SK-N-SH (cell line): Measurements from ENCODE around the gene RDH14. TPM values are rescaled to one million over a fixed set of nuclear protein-coding genes. Genes with fewer than 3 reads are reported as not detected.

Source experiments
- CTCF ChIA-PET: fragments of 300-600, 350-600 bp; formaldehyde crosslinking; extraction: SDS; loops from one replicate; lab custom pipeline; 2021; lab: Yijun Ruan, JAX
- POLR2A ChIA-PET: fragments of 350-600 bp; sonication (Branson Sonifier 250); formaldehyde crosslinking; extraction: SDS; loops from one replicate; lab custom pipeline; 2020; ENCODE audit warnings: antibody characterized with exemption, inconsistent platforms; lab: Yijun Ruan, JAX
- DNase-seq: peaks from one replicate; pipeline ENCODE4 v3.0.0; 2012
- H2AFZ ChIP-seq: fragments of 200-600 bp; sonication (generic); 2 replicates; pipeline ENCODE4 v1.8.1; 2016; ENCODE audit warnings: antibody characterized with exemption, mild to moderate bottlenecking, low read depth
- H3F3A ChIP-seq: fragments of 200-600 bp; sonication (generic); replicated peaks from 2 replicates; pipeline ENCODE3; 2016; ENCODE audit warnings: antibody characterized with exemption, mild to moderate bottlenecking; ENCODE audit not compliant: insufficient read depth
- H3K27ac ChIP-seq, 2 experiments: fragments of 200-500 bp in 1 of 2; fragments of 200-600 bp in 1 of 2; sonication (Bioruptor generic) in 1 of 2; sonication (generic), shearing (Covaris generic) in 1 of 2; 2 replicates each; pipeline versions ENCODE4 v1.5.1 to v1.6.1; 2014 to 2016; ENCODE audit warnings: low read depth in 2 of 2, inconsistent platforms in 1 of 2, low read length in 1 of 2, mild to moderate bottlenecking in 1 of 2, mixed read lengths in 1 of 2
- H3K27me3 ChIP-seq: fragments of 200-600 bp; sonication (generic), shearing (Covaris generic); 2 replicates; pipeline ENCODE4 v1.6.1; 2016; ENCODE audit warnings: mixed run types; ENCODE audit not compliant: insufficient read depth
- H3K36me3 ChIP-seq, 2 experiments: fragments of 200-500 bp in 1 of 2; fragments of 200-600 bp in 1 of 2; sonication (Bioruptor generic) in 1 of 2; sonication (generic) in 1 of 2; replicated peaks in 1 of 2; 2 replicates each; pipeline versions ENCODE3 to v1.5.1; 2014 to 2016; ENCODE audit warnings: low read length in 1 of 2, mild to moderate bottlenecking in 1 of 2; ENCODE audit not compliant: insufficient read depth in 2 of 2, control insufficient read depth in 1 of 2
- H3K4me1 ChIP-seq, 2 experiments: fragments of 200-500 bp in 1 of 2; fragments of 200-600 bp in 1 of 2; sonication (Bioruptor generic) in 1 of 2; sonication (generic), shearing (Covaris generic) in 1 of 2; 2 replicates each; pipeline versions ENCODE4 v1.5.1 to v1.6.1; 2014 to 2016; ENCODE audit warnings: low read depth in 1 of 2, low read length in 1 of 2, mixed run types in 1 of 2; ENCODE audit not compliant: insufficient read depth in 2 of 2, control insufficient read depth in 1 of 2
- H3K4me2 ChIP-seq: fragments of 200-600 bp; sonication (generic), shearing (Covaris generic); 2 replicates; pipeline ENCODE4 v1.6.1; 2017; ENCODE audit warnings: mixed run types
- H3K4me3 ChIP-seq, 2 experiments: fragments of 200-500 bp in 1 of 2; fragments of 200-600 bp in 1 of 2; sonication (Bioruptor generic) in 1 of 2; sonication (generic), shearing (Covaris generic) in 1 of 2; 2 replicates each; pipeline versions ENCODE4 v1.5.1 to v1.8.1; 2014 to 2016; ENCODE audit warnings: low read depth in 2 of 2, inconsistent platforms in 1 of 2, low read length in 1 of 2, mild to moderate bottlenecking in 1 of 2, mixed read lengths in 1 of 2, moderate library complexity in 1 of 2
- H3K79me2 ChIP-seq: fragments of 200-600 bp; sonication (generic); 2 replicates; pipeline ENCODE4 v1.8.1; 2017; ENCODE audit warnings: mild to moderate bottlenecking; ENCODE audit not compliant: insufficient read depth
- H3K9ac ChIP-seq: fragments of 200-600 bp; sonication (generic); 2 replicates; pipeline ENCODE4 v1.6.1; 2017; ENCODE audit warnings: mixed run types
- H3K9me2 ChIP-seq: fragments of 200-600 bp; sonication (generic); 2 replicates; pipeline ENCODE4 v1.6.1; 2017; ENCODE audit warnings: mixed run types
- H3K9me3 ChIP-seq: fragments of 200-600 bp; sonication (generic); 2 replicates; pipeline ENCODE4 v1.6.1; 2017; ENCODE audit warnings: mixed run types, mild to moderate bottlenecking, moderate library complexity
- H4K20me1 ChIP-seq: fragments of 200-600 bp; sonication (generic); 2 replicates; pipeline ENCODE4 v1.6.1; 2017; ENCODE audit warnings: mild to moderate bottlenecking, mixed run types; ENCODE audit not compliant: insufficient read depth
- CHD2 ChIP-seq: fragments of 150-350 bp; IDR thresholded peaks from 2 replicates; pipeline ENCODE4 v1.6.1; 2018; ENCODE audit warnings: low read length; ENCODE audit not compliant: partially characterized antibody
- CTCF ChIP-seq: fragments of 200-600 bp; sonication (generic); IDR thresholded peaks from 2 replicates; pipeline ENCODE4 v1.6.1; 2017; ENCODE audit warnings: antibody characterized with exemption, mild to moderate bottlenecking, moderate library complexity
- ELF1 ChIP-seq: IDR thresholded peaks from 2 replicates; pipeline ENCODE4 v1.4.0; 2012
- EP300 ChIP-seq, 2 experiments: IDR thresholded peaks; 2 replicates each; pipeline versions ENCODE4 v1.4.0 to v1.6.1; 2012; ENCODE audit warnings: borderline replicate concordance in 1 of 2, low read depth in 1 of 2, low read length in 1 of 2
- EZH2phosphoT487 ChIP-seq: fragments of 200-600 bp; sonication (generic); IDR thresholded peaks from 2 replicates; pipeline ENCODE4 v1.6.1; 2017; ENCODE audit warnings: low read depth, mixed run types, mild to moderate bottlenecking, antibody characterized with exemption, moderate library complexity, borderline replicate concordance
- FOXJ3 ChIP-seq: sonication (generic); formaldehyde crosslinking; IDR thresholded peaks from 2 replicates; pipeline ENCODE4 v1.5.1; 2020; ENCODE audit warnings: mild to moderate bottlenecking, missing genetic modification reagents
- FOXM1 ChIP-seq: IDR thresholded peaks from 2 replicates; pipeline ENCODE4 v1.4.0; 2012; ENCODE audit warnings: low read depth, mild to moderate bottlenecking
- GABPA ChIP-seq: IDR thresholded peaks from 2 replicates; pipeline ENCODE4 v1.4.0; 2012; ENCODE audit warnings: low read depth, mild to moderate bottlenecking
- JUND ChIP-seq: IDR thresholded peaks from 2 replicates; pipeline ENCODE4 v1.4.0; 2012
- MXI1 ChIP-seq: IDR thresholded peaks from 2 replicates; pipeline ENCODE4 v1.6.1; 2012; ENCODE audit warnings: mild to moderate bottlenecking, low read depth, low read length, improper control_type of control experiment
- NRF1 ChIP-seq: IDR thresholded peaks from 2 replicates; pipeline ENCODE4 v1.6.1; 2012; ENCODE audit warnings: low read depth, mild to moderate bottlenecking, low read length
- PBX3 ChIP-seq: IDR thresholded peaks from 2 replicates; pipeline ENCODE4; 2012
- POLR2AphosphoS5 ChIP-seq: IDR thresholded peaks from 2 replicates; pipeline ENCODE4 v1.6.1; 2012; ENCODE audit warnings: low read depth, low read length
- RFX5 ChIP-seq: IDR thresholded peaks from 2 replicates; pipeline ENCODE4 v1.6.1; 2012; ENCODE audit warnings: mild to moderate bottlenecking, improper control_type of control experiment, low read length
- RXRA ChIP-seq: IDR thresholded peaks from 2 replicates; pipeline ENCODE4 v1.4.0; 2012; ENCODE audit warnings: low read depth, mild to moderate bottlenecking, borderline replicate concordance
- SIN3A ChIP-seq: IDR thresholded peaks from 2 replicates; pipeline ENCODE4 v1.6.1; 2012; ENCODE audit warnings: low read depth, mild to moderate bottlenecking, low read length, moderate library complexity, borderline replicate concordance
- SMC3 ChIP-seq: IDR thresholded peaks from 2 replicates; pipeline ENCODE4 v1.6.1; 2012; ENCODE audit warnings: low read depth, low read length, improper control_type of control experiment
- TAF1 ChIP-seq: IDR thresholded peaks from 2 replicates; pipeline ENCODE4 v1.6.1; 2012; ENCODE audit warnings: low read depth, mild to moderate bottlenecking, low read length, moderate library complexity, borderline replicate concordance
- TCF12 ChIP-seq: IDR thresholded peaks from 2 replicates; pipeline ENCODE4 v1.4.0; 2012
- YY1 ChIP-seq: IDR thresholded peaks from 2 replicates; pipeline ENCODE4 v1.4.0; 2012; ENCODE audit warnings: low read depth, mild to moderate bottlenecking
- ZBTB33 ChIP-seq: IDR thresholded peaks from 2 replicates; pipeline ENCODE4 v1.4.0; 2012; ENCODE audit warnings: low read depth, borderline replicate concordance
- WGBS: methylation state at CpG from one replicate; pipeline ENCODE4 v1.1.6; 2017; ENCODE audit warnings: low lambda C conversion rate; 5-methylcytosine and 5-hydroxymethylcytosine counted together
- polyA plus RNA-seq, 3 experiments: library from polyadenylated mRNA; depleted of rRNA; stranded (reverse); fragments of >200 nt; gene quantifications; 2 replicates each; pipeline ENCODE4 v1.2.3, GENCODE V29; 2012
- TF ChIP-seq, protein P1 (sequence below): IDR thresholded peaks from 2 replicates; pipeline ENCODE4 v1.4.0; 2012; ENCODE audit warnings: low read depth
- TF ChIP-seq, protein P2 (sequence below): IDR thresholded peaks from 2 replicates; pipeline ENCODE4 v1.6.1; 2012; ENCODE audit warnings: mild to moderate bottlenecking, low read depth, low read length, moderate library complexity

The RDH14 gene
- polyA plus RNA-seq (2012; rRNA removed), result 20.2 and 30.7 TPM in 2 replicates
- 32.8 and 39.7 TPM in 2 replicates for polyA plus RNA-seq (2012; cell fraction: cytosol; rRNA removed)
- polyA plus RNA-seq (2012; cell fraction: nucleus; rRNA removed), result 9.1 and 15.5 TPM in 2 replicates

DNA sequence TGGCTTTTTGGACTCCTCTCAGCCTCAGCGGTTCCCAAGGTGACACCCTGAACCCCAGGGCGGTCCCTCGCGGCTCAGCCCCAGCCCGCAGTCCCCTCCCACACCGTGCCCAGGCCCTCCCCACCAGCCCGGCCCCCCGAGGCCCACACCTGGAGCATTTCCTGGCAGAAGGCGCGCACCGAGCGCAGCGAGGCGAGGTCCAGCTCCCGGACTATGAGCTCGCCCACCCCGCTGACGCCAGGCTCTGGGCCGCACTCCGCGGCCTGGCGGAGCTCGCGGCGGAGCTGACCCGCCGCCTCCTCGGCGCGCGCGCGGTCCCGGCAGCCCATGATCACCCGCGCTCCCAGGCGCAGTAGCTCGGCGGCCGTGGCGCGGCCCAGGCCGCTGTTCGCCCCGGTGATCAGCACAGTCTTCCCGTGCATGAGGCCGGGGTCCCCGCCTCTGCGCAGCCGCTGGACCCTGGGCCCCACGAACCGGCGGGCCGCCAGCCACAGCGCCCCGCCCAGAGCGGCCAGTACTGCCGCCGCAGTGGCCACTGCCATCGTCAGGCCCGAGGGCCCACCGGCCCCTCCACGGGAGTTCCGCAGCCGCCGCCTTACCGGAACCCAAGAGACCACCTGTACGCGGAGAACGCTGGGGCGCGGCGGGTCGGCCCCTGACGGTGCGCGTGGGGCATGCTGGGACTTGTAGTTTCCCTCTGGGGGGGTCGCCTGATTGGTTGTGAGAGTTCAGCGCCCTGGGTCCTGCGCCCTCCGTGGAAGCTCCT lies at the start of gene RDH14:
Gene RDH14 (minus strand): TSS at position 623 of the 766 bp plus-strand sequence. CDS start 81 bp downstream, at position 542.
- Histone ChIP-seq H3K27ac (peak within 1 kb of the TSS; percentile 81 to 93), H3K9me2 (no peaks in the 10 kb centered on the region), H3K4me2 (peak within 1 kb of the TSS; percentile 78), H3K4me3 (peak within 1 kb of the TSS; percentile 86 to 95), H3F3A (peaks cover 3% of the 10 kb centered on the region), H2AFZ (peak within 1 kb of the TSS; percentile 94), H3K4me1 (peaks cover 22 to 28% of the 10 kb centered on the region in 2 experiments; a peak in 3 of 4 replicates), H3K9ac (peak within 1 kb of the TSS; percentile 88), H3K79me2 (peaks cover 66% of the 10 kb centered on the region), H3K9me3 (peaks cover 20% of the 10 kb centered on the region; the same call in 1 of the 2 replicates), H3K36me3 (peaks cover 42 to 52% of the 10 kb centered on the region in 2 experiments), H3K27me3 (no peaks in the 10 kb centered on the region), H4K20me1 (no peaks in the 10 kb centered on the region)
- WGBS, result 2% methylated on average over 30 of the region's 81 CpGs
- DNase-seq, result peak; percentile 95
- CTCF ChIA-PET, result interaction anchor here (0.6 to 4.5 kb wide), 7 partner anchors 30 to 798 kb away, joined by 3 to 31 read pairs (median 3); partner anchors contain the start of gene OSR1
- POLR2A ChIA-PET, result interaction anchor here (0.6 to 1.8 kb wide), 9 partner anchors 9 to 793 kb away, joined by 3 to 7 read pairs (median 5); no protein-coding TSS in a partner anchor
- TF ChIP-seq MXI1 (peak; percentile 69; the same call in 1 of the 2 replicates), FOXJ3 (CRISPR knock-in tag) (0 out of 2 replicates have a peak, but pooled peaks have one; percentile 31), CTCF (no peak; the same call in none of the 2 replicates), YY1 (no peak), PBX3 (no peak), SIN3A (no peak), EZH2phosphoT487 (no peak), SMC3 (no peak), NRF1 (peak; percentile 52), FOXM1 (no peak), RFX5 (no peak), CHD2 (peak; percentile 84), JUND (no peak; the same call in 1 of the 2 replicates), ELF1 (peak; percentile 68), POLR2AphosphoS5 (no peak; the same call in 1 of the 2 replicates), GABPA (peak; percentile 46), EP300 (IDR thresholded peaks at IDR 0.05; ENCODE audit: borderline replicate concordance in 1 of 2, low read depth in 1 of 2, low read length in 1 of 2) (no peak), TCF12 (peak; percentile 31; the same call in 1 of the 2 replicates), TAF1 (peak; percentile 77), RXRA (no peak), ZBTB33 (no peak)
- TF ChIP-seq, protein P1, sequence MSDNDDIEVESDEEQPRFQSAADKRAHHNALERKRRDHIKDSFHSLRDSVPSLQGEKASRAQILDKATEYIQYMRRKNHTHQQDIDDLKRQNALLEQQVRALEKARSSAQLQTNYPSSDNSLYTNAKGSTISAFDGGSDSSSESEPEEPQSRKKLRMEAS, result peak; percentile 38
- TF ChIP-seq, protein P2, sequence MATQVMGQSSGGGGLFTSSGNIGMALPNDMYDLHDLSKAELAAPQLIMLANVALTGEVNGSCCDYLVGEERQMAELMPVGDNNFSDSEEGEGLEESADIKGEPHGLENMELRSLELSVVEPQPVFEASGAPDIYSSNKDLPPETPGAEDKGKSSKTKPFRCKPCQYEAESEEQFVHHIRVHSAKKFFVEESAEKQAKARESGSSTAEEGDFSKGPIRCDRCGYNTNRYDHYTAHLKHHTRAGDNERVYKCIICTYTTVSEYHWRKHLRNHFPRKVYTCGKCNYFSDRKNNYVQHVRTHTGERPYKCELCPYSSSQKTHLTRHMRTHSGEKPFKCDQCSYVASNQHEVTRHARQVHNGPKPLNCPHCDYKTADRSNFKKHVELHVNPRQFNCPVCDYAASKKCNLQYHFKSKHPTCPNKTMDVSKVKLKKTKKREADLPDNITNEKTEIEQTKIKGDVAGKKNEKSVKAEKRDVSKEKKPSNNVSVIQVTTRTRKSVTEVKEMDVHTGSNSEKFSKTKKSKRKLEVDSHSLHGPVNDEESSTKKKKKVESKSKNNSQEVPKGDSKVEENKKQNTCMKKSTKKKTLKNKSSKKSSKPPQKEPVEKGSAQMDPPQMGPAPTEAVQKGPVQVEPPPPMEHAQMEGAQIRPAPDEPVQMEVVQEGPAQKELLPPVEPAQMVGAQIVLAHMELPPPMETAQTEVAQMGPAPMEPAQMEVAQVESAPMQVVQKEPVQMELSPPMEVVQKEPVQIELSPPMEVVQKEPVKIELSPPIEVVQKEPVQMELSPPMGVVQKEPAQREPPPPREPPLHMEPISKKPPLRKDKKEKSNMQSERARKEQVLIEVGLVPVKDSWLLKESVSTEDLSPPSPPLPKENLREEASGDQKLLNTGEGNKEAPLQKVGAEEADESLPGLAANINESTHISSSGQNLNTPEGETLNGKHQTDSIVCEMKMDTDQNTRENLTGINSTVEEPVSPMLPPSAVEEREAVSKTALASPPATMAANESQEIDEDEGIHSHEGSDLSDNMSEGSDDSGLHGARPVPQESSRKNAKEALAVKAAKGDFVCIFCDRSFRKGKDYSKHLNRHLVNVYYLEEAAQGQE, result peak; percentile 26; the same call in 1 of the 2 replicates
